Uterus (tissue), 4 donors: Measurements from ENCODE around the gene HOXD4. TPM values are rescaled to one million over a fixed set of nuclear protein-coding genes. Genes with fewer than 3 reads are reported as not detected.
A peak's percentile ranks its signal among the peaks of the same experiment; 100 is the strongest.

Source experiments
- DNase-seq, 2 donors: peaks; one replicate each; pipeline ENCODE4 v3.0.0-alpha.2; 2019 to 2020
- H3K27ac ChIP-seq, 2 donors: fragments of 200-600 bp; sonication (generic); 1 replicate in 1 of 2; 2 replicates in 1 of 2; pipeline ENCODE4 v1.5.1; 2016 to 2018
- H3K27me3 ChIP-seq, 2 donors: fragments of 200-600 bp; sonication (generic); one replicate each; pipeline ENCODE4 v1.5.1; 2018 to 2019; ENCODE audit warnings: control low read depth in 1 of 2
- H3K36me3 ChIP-seq, 2 donors: fragments of 200-600 bp; sonication (generic); one replicate each; pipeline ENCODE4 v1.5.1; 2019; ENCODE audit warnings: control low read depth in 1 of 2
- H3K4me1 ChIP-seq, 2 donors: fragments of 200-600 bp; sonication (generic); one replicate each; pipeline ENCODE4 v1.5.1; 2018 to 2019; ENCODE audit warnings: control low read depth in 1 of 2
- H3K4me3 ChIP-seq, 2 donors: fragments of 200-600 bp; sonication (generic); 1 replicate in 1 of 2; 2 replicates in 1 of 2; pipeline ENCODE4 v1.5.1; 2018 to 2019; ENCODE audit warnings: mild to moderate bottlenecking in 1 of 2
- H3K9me3 ChIP-seq, 2 donors: fragments of 200-600 bp; sonication (generic); one replicate each; pipeline ENCODE4 v1.5.1; 2019; ENCODE audit warnings: control low read depth in 1 of 2
- CTCF ChIP-seq, 4 experiments: fragments of 200-600 bp in 2 of 4; fragments of 450-650 bp in 2 of 4; sonication (generic) in 2 of 4; IDR thresholded peaks; one replicate each; pipeline ENCODE4 v1.5.1; 2016 to 2019; ENCODE audit warnings: antibody characterized with exemption in 4 of 4, mild to moderate bottlenecking in 2 of 4, moderate library complexity in 1 of 4
- POLR2A ChIP-seq, 2 donors: fragments of 450-650 bp; IDR thresholded peaks; one replicate each; pipeline ENCODE4 v1.6.1; 2016; ENCODE audit warnings: antibody characterized with exemption in 2 of 2, mild to moderate bottlenecking in 1 of 2, moderate library complexity in 1 of 2
- intact Hi-C: fragments of 100-400 bp; cut with DNase I; formaldehyde crosslinking; loops from one replicate; pipeline ENCODE4 v1.15.1; 2023; ENCODE audit warnings: low total_unique reads
- total RNA-seq, 4 donors: library from RNA; depleted of rRNA in 3 of 4; stranded (reverse); fragments of >200 nt in 3 of 4; gene quantifications; one replicate each; pipeline versions ENCODE4 v1.1.0 to v1.2.4, GENCODE V29; 2014 to 2023
- donor health status: DM: yes; HTN: yes; CAD: no.

HOXD4 gene
- total RNA-seq, 4 donors from 2014 or later = 6.8 to 41.6 (median 13.0) TPM

GRCh38 chr2:176122052-176122682, 29.2 kb upstream of the HOXD4 start:
- Histone ChIP-seq H3K27me3 (no peaks in the 10 kb centered on the region), H3K4me3 (peak overlapping the region; percentile 51 to 78), H3K27ac (peak overlapping the region; percentile 98 to 99), H3K4me1 (no peaks in the 10 kb centered on the region), H3K9me3 (no peaks in the 10 kb centered on the region), H3K36me3 (no peaks in the 10 kb centered on the region)
- no peak for DNase-seq
- intact Hi-C loops = loop anchor here (10.0 kb wide), 2 partner anchors 693 to 1143 kb away; partner anchors contain the start of gene NFE2L2
- TF ChIP-seq CTCF (IDR thresholded peaks at IDR 0.05) (no peak), POLR2A (IDR thresholded peaks at IDR 0.05) (no peak)

- Histone ChIP-seq H3K36me3 (no peaks in the 10 kb centered on the region), H3K4me3 (peak within 1 kb of the TSS; percentile 51 to 78), H3K27ac (peak within 1 kb of the TSS; percentile 98 to 99), H3K4me1 (no peaks in the 10 kb centered on the region), H3K27me3 (no peaks in the 10 kb centered on the region), H3K9me3 (no peaks in the 10 kb centered on the region)
- DNase-seq = peak; percentile 81 to 92
- TF ChIP-seq POLR2A (IDR thresholded peaks at IDR 0.05) (peak; percentile 70 to 78), CTCF (IDR thresholded peaks at IDR 0.05) (no peak)
- intact Hi-C loops = loop anchor here (10.0 kb wide), 2 partner anchors 692 to 1142 kb away; partner anchors contain the start of gene NFE2L2
These were observed 28.5 kb upstream of the HOXD4 start, which contains the start of gene HOXD9 for GRCh38 chr2:176122683-176123410. Gene HOXD9, plus strand, starts transcription at chr2:176122719. Its CDS starts 50 bp downstream, at chr2:176122769.

DNA sequence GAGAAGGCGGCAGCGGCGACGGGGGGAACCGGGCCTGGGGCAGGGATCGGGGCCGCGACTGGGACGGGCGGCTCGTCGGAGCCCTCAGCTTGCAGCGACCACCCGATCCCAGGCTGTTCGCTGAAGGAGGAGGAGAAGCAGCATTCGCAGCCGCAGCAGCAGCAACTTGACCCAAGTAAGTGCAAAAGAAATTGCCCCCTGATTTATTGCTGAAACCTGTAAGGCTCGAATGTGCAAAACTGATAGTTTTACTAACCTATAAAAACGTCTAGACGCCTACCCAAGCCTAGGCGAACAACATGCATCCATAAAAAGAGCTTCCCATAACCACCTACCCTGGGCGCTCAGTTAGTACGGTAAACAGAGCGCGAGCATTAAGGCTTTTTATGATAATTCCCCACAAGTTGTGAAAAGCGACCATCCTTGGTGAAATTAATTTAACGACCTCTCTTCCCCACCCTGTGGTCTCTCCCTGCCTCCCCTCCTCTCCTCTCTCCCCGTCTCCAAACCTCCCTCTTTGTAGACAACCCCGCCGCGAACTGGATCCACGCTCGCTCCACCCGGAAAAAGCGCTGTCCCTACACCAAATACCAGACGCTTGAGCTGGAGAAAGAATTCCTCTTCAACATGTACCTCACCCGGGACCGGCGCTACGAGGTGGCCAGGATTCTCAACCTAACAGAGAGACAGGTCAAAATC, 27.8 kb upstream of the HOXD4 start:
- Histone ChIP-seq H3K27me3 (no peaks in the 10 kb centered on the region), H3K9me3 (no peaks in the 10 kb centered on the region), H3K36me3 (no peaks in the 10 kb centered on the region), H3K4me1 (no peaks in the 10 kb centered on the region), H3K4me3 (peak overlapping the region; percentile 51 to 78), H3K27ac (peak overlapping the region; percentile 98 to 99)
- intact Hi-C loops = loop anchor here (10.0 kb wide), 2 partner anchors 691 to 1141 kb away; partner anchors contain the start of gene NFE2L2
- peak; percentile 31 to 60 for DNase-seq
- TF ChIP-seq POLR2A (IDR thresholded peaks at IDR 0.05) (no peak), CTCF (IDR thresholded peaks at IDR 0.05) (no peak)

DNA sequence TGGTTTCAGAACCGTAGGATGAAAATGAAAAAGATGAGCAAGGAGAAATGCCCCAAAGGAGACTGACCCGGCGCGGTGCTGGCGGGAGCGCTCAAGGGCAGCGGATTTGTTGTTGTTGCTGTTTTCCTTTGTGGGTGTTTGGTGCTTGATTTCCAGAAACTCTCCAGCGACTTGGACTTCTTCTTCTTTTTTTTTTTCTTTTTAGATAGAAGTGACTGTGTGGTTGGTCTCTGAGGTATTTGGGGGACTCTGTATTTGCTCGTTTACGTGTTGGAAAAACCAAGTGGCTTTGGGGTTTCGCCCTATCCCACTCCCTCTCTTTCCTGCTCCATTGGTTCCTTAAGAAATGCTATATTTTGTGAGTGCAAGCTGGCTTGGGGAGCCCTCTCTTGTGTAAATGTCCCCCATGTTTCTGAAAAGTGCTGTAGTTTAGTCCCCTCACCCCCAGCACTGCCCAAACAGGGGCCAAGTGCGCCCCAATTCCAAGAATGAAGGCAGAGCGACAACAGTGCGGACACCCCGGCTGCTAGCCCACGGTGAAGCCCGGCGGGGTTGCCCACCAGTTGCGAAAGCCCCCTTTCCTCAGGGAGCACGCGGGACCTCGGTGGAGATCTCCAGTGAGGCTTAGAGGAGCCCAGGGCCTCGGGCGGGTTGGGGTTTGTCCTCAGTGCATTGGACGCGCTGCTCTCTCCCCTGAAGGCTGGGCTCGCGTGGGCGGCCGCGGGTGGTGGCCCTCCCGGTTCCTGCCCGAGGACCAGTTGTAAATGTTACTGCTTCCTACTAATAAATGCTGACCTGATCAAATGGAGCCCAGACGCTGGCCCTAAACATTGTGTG, 27.0 kb upstream of the HOXD4 start:
- Histone ChIP-seq H3K27ac (peak overlapping the region; percentile 98 to 99), H3K27me3 (no peaks in the 10 kb centered on the region), H3K4me3 (peak overlapping the region; percentile 51 to 78), H3K4me1 (no peaks in the 10 kb centered on the region), H3K9me3 (no peaks in the 10 kb centered on the region), H3K36me3 (no peaks in the 10 kb centered on the region)
- intact Hi-C loops = loop anchor here (10.0 kb wide), 2 partner anchors 690 to 1140 kb away; partner anchors contain the start of gene NFE2L2
- peak in 1 of 2 donors; percentile 35 for DNase-seq
- no peak for TF ChIP-seq CTCF (IDR thresholded peaks at IDR 0.05)
- no peak for TF ChIP-seq POLR2A (IDR thresholded peaks at IDR 0.05)
